ENCODE data around the gene HDAC9.

The HDAC9 gene

GRCh38 chr7:18667466-18667865 is 171.9 kb downstream of the HDAC9 start:
- no peak overlapping the region for H3K27ac Mint-ChIP-seq

GRCh38 chr7:18671176-18671575 is 175.6 kb downstream of the HDAC9 start:
- Mint-ChIP-seq H3K36me3 (peaks cover 26% of the 10 kb centered on the region), H3K4me3 (no peak overlapping the region), H3K27me3 (no peaks in the 10 kb centered on the region), H3K9me3 (no peaks in the 10 kb centered on the region), H3K27ac (peak overlapping the region; percentile 1), H3K4me1 (peaks cover 8% of the 10 kb centered on the region)
- no peak for DNase-seq (ENCODE audit: low spot score in 2 of 2)
- no peak for ATAC-seq (ENCODE audit: low read depth)

More at GRCh38 chr7:18667466-18667865, 171.9 kb downstream of the HDAC9 start:
- ATAC-seq (ENCODE audit: low read depth) (no peak), DNase-seq (ENCODE audit: low spot score in 2 of 2) (no peak)
- no peak overlapping the region for H3K4me3 Mint-ChIP-seq
- H3K4me1 Mint-ChIP-seq = peaks cover 10% of the 10 kb centered on the region
- no peaks in the 10 kb centered on the region for H3K27me3 Mint-ChIP-seq
- H3K36me3 Mint-ChIP-seq = peaks cover 15% of the 10 kb centered on the region
- no peaks in the 10 kb centered on the region for H3K9me3 Mint-ChIP-seq

- H3K9me3 Mint-ChIP-seq = no peaks in the 10 kb centered on the region
- ATAC-seq (ENCODE audit: low read depth) (no peak), DNase-seq (ENCODE audit: low spot score in 2 of 2) (no peak)
- H3K4me3 Mint-ChIP-seq = no peak overlapping the region
- no peaks in the 10 kb centered on the region for H3K27me3 Mint-ChIP-seq
- H3K4me1 Mint-ChIP-seq = peaks cover 7% of the 10 kb centered on the region
- peak overlapping the region; percentile 13 for H3K27ac Mint-ChIP-seq
- H3K36me3 Mint-ChIP-seq = peaks cover 35% of the 10 kb centered on the region
These were observed 180.0 kb downstream of the HDAC9 start for GRCh38 chr7:18675579-18675978.

DNA sequence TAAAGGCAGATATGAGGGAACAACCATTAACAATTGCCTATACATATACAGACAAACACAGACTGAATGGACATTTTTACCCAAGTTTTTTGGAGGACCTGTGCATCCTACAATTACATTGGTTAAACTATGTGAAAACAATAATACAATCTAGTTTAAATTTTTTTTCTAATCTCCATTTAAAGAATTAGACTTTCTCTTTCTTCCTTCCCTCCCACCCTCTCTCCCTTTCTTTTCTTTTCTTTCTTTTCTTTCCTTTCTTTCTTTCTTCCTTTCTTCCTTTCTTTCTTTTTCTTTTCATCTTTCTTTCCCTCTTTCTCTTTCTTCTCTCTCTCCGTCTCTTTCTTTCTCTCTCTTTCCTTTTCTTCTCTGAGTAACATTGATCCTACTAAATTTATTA is 183.7 kb downstream of the HDAC9 start:
- ATAC-seq (ENCODE audit: low read depth) (no peak), DNase-seq (ENCODE audit: low spot score in 2 of 2) (no peak)
- H3K36me3 Mint-ChIP-seq = peaks cover 24% of the 10 kb centered on the region
- H3K27me3 Mint-ChIP-seq = no peaks in the 10 kb centered on the region
- H3K4me3 Mint-ChIP-seq = no peak overlapping the region
- H3K4me1 Mint-ChIP-seq = no peaks in the 10 kb centered on the region
- no peaks in the 10 kb centered on the region for H3K9me3 Mint-ChIP-seq
- no peak overlapping the region for H3K27ac Mint-ChIP-seq

- peaks cover 26% of the 10 kb centered on the region for H3K36me3 Mint-ChIP-seq
- DNase-seq (ENCODE audit: low spot score in 2 of 2) (no peak), ATAC-seq (ENCODE audit: low read depth) (no peak)
- H3K4me3 Mint-ChIP-seq = no peak overlapping the region
- H3K27me3 Mint-ChIP-seq = no peaks in the 10 kb centered on the region
- no peaks in the 10 kb centered on the region for H3K4me1 Mint-ChIP-seq
- no peak overlapping the region for H3K27ac Mint-ChIP-seq
- no peaks in the 10 kb centered on the region for H3K9me3 Mint-ChIP-seq
These were observed 185.0 kb downstream of the HDAC9 start for GRCh38 chr7:18680576-18680975.

DNA sequence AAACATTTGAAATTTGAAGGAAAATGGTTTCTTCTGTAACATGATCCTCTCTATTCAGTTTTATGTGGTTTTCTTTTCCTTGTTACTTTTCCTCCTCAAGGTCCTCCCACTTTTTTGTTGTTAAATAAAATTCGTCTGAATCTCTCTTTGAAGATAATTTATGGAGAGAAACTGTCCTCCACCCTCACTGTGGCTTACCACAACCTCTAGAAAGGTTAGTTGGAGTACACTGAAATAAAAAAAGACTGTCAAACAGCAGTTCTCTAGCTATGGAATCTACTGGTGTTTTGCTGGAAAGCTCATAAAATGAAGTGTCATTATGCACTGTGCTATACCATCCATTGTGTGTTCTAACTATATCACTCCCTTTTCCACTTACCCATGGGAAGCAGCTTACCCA is 189.4 kb downstream of the HDAC9 start:
- no peak for DNase-seq (ENCODE audit: low spot score in 2 of 2)
- H3K4me3 Mint-ChIP-seq = no peak overlapping the region
- H3K36me3 Mint-ChIP-seq = peaks cover 15% of the 10 kb centered on the region
- no peaks in the 10 kb centered on the region for H3K9me3 Mint-ChIP-seq
- no peaks in the 10 kb centered on the region for H3K27me3 Mint-ChIP-seq
- no peaks in the 10 kb centered on the region for H3K4me1 Mint-ChIP-seq
- no peak for ATAC-seq (ENCODE audit: low read depth)
- no peak overlapping the region for H3K27ac Mint-ChIP-seq

DNA sequence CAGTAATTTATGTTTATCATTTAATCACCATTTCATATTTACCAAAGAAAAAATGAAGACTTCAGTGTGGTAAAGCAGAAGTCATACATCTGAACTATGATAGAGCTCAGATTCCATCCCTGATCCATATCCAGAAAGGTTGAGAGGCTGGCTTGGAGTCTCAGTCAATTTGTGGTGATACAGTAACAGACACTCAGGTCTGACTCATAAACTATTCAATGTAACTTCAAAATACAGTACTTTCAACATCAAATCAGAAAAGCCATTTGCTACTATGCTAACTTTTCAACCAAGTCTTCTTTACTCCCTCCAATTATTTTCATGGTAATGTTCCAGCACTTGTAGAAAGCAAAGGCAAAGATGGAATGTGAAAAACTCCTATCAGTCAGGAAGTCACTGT is 190.4 kb downstream of the HDAC9 start:
- ATAC-seq (ENCODE audit: low read depth) (no peak), DNase-seq (ENCODE audit: low spot score in 2 of 2) (no peak)
- Mint-ChIP-seq H3K27ac (no peak overlapping the region), H3K36me3 (peaks cover 11% of the 10 kb centered on the region), H3K9me3 (no peaks in the 10 kb centered on the region), H3K27me3 (no peaks in the 10 kb centered on the region), H3K4me3 (no peak overlapping the region), H3K4me1 (no peaks in the 10 kb centered on the region)

GRCh38 chr7:18689551-18689950 is 194.0 kb downstream of the HDAC9 start:
- no peak overlapping the region for H3K4me3 Mint-ChIP-seq
- no peaks in the 10 kb centered on the region for H3K9me3 Mint-ChIP-seq
- H3K27ac Mint-ChIP-seq = no peak overlapping the region
- no peaks in the 10 kb centered on the region for H3K4me1 Mint-ChIP-seq
- ATAC-seq (ENCODE audit: low read depth) (no peak), DNase-seq (ENCODE audit: low spot score in 2 of 2) (no peak)
- H3K36me3 Mint-ChIP-seq = peaks cover 10% of the 10 kb centered on the region
- H3K27me3 Mint-ChIP-seq = no peaks in the 10 kb centered on the region

GRCh38 chr7:18693406-18693805 is 197.9 kb downstream of the HDAC9 start:
- H3K4me1 Mint-ChIP-seq = no peaks in the 10 kb centered on the region
- peaks cover 7% of the 10 kb centered on the region for H3K36me3 Mint-ChIP-seq
- no peak overlapping the region for H3K4me3 Mint-ChIP-seq
- H3K27ac Mint-ChIP-seq = no peak overlapping the region
- no peaks in the 10 kb centered on the region for H3K27me3 Mint-ChIP-seq
- no peaks in the 10 kb centered on the region for H3K9me3 Mint-ChIP-seq
- DNase-seq (ENCODE audit: low spot score in 2 of 2) (no peak), ATAC-seq (ENCODE audit: low read depth) (no peak)

DNA sequence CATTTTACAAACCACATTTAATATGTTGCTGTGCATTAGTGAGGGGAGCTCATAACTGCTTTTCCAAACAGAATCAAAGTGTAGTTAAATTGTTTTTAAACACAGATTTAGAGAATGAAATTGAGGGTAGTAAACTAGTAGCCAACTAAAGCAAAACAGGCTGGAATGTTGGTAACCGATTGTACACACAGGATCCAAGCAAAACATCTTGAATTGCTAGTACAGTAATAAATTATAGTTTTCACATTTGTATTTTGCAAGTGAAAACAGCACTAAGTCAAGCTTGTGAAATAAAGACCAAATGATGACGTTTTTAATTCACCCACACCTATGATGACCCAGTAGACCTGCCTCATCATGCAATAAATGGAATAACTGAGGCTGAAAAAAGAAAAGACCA is 198.3 kb downstream of the HDAC9 start:
- no peak overlapping the region for H3K27ac Mint-ChIP-seq
- H3K4me1 Mint-ChIP-seq = no peaks in the 10 kb centered on the region
- ATAC-seq (ENCODE audit: low read depth) (no peak), DNase-seq (ENCODE audit: low spot score in 2 of 2) (no peak)
- peaks cover 5% of the 10 kb centered on the region for H3K36me3 Mint-ChIP-seq
- H3K9me3 Mint-ChIP-seq = no peaks in the 10 kb centered on the region
- no peaks in the 10 kb centered on the region for H3K27me3 Mint-ChIP-seq
- H3K4me3 Mint-ChIP-seq = no peak overlapping the region

DNA sequence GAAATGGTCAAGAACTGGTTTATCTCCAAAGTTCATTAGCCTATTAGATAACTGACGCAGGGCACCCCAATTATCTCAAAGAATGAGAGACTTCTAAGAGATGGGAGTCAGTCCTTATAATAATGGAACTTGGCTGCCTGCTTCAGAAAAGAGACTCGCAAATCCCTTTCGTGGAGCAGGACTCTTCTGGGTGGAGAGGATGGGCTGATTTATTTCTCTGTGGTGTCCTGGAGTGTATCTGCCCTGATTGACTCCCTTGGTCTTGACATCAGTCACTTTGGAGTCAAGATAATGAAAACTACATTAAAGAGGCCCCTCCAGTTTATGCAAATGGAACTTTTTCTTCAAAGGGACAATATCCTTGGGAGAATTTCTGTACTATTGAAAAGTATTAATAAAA is 198.9 kb downstream of the HDAC9 start:
- Mint-ChIP-seq H3K27me3 (no peaks in the 10 kb centered on the region), H3K4me1 (no peaks in the 10 kb centered on the region), H3K9me3 (no peaks in the 10 kb centered on the region), H3K4me3 (no peak overlapping the region), H3K36me3 (peaks cover 5% of the 10 kb centered on the region), H3K27ac (no peak overlapping the region)
- no peak for ATAC-seq (ENCODE audit: low read depth)
- no peak for DNase-seq (ENCODE audit: low spot score in 2 of 2)

GRCh38 chr7:18694911-18695310 is 199.4 kb downstream of the HDAC9 start:
- H3K27me3 Mint-ChIP-seq = no peaks in the 10 kb centered on the region
- no peak overlapping the region for H3K27ac Mint-ChIP-seq
- no peaks in the 10 kb centered on the region for H3K4me1 Mint-ChIP-seq
- H3K36me3 Mint-ChIP-seq = peaks cover 5% of the 10 kb centered on the region
- DNase-seq (ENCODE audit: low spot score in 2 of 2) = no peak
- H3K9me3 Mint-ChIP-seq = no peaks in the 10 kb centered on the region
- no peak for ATAC-seq (ENCODE audit: low read depth)
- H3K4me3 Mint-ChIP-seq = no peak overlapping the region

- no peaks in the 10 kb centered on the region for H3K9me3 Mint-ChIP-seq
- DNase-seq (ENCODE audit: low spot score in 2 of 2) (no peak), ATAC-seq (ENCODE audit: low read depth) (no peak)
- H3K36me3 Mint-ChIP-seq = peaks cover 3% of the 10 kb centered on the region
- H3K27ac Mint-ChIP-seq = no peak overlapping the region
- no peak overlapping the region for H3K4me3 Mint-ChIP-seq
- H3K4me1 Mint-ChIP-seq = no peaks in the 10 kb centered on the region
- H3K27me3 Mint-ChIP-seq = no peaks in the 10 kb centered on the region
These were observed 202.7 kb downstream of the HDAC9 start for GRCh38 chr7:18698258-18698734.

GRCh38 chr7:18700147-18700546 is 204.6 kb downstream of the HDAC9 start:
- Mint-ChIP-seq H3K9me3 (no peaks in the 10 kb centered on the region), H3K27ac (no peak overlapping the region), H3K36me3 (peaks cover 5% of the 10 kb centered on the region), H3K4me3 (no peak overlapping the region), H3K27me3 (no peaks in the 10 kb centered on the region), H3K4me1 (no peaks in the 10 kb centered on the region)
- DNase-seq (ENCODE audit: low spot score in 2 of 2) (no peak), ATAC-seq (ENCODE audit: low read depth) (no peak)

- ATAC-seq (ENCODE audit: low read depth) (no peak), DNase-seq (ENCODE audit: low spot score in 2 of 2) (no peak)
- peaks cover 5% of the 10 kb centered on the region for H3K36me3 Mint-ChIP-seq
- peaks cover 3% of the 10 kb centered on the region for H3K4me1 Mint-ChIP-seq
- no peak overlapping the region for H3K27ac Mint-ChIP-seq
- H3K9me3 Mint-ChIP-seq = no peaks in the 10 kb centered on the region
- no peaks in the 10 kb centered on the region for H3K27me3 Mint-ChIP-seq
- H3K4me3 Mint-ChIP-seq = no peak overlapping the region
These were observed 206.7 kb downstream of the HDAC9 start for GRCh38 chr7:18702071-18702829.
